HG02938 (cell line): ENCODE measurements around the gene KPNA3.
"Not testable (repeated sequence)": the region's sequence is repeated elsewhere in the genome, so short reads cannot be mapped to it uniquely, and the experiment has no call there.

Experiments
- ATAC-seq: cut with Tn5 transposase; IDR thresholded peaks from one replicate; pipeline ENCODE4 v1.9.1; 2021; ENCODE audit warnings: mild to moderate bottlenecking, moderate library complexity; ENCODE audit not compliant: unreplicated experiment

The KPNA3 gene

GRCh38 chr13:49810567-49811526 lies 18.4 kb upstream of the KPNA3 start:
- no peak for ATAC-seq

- ATAC-seq, result no peak
Measured at GRCh38 chr13:49807681-49808080, 15.2 kb upstream of the KPNA3 start.

- ATAC-seq, result no peak
Measured at GRCh38 chr13:49806126-49806536, 13.6 kb upstream of the KPNA3 start.

DNA sequence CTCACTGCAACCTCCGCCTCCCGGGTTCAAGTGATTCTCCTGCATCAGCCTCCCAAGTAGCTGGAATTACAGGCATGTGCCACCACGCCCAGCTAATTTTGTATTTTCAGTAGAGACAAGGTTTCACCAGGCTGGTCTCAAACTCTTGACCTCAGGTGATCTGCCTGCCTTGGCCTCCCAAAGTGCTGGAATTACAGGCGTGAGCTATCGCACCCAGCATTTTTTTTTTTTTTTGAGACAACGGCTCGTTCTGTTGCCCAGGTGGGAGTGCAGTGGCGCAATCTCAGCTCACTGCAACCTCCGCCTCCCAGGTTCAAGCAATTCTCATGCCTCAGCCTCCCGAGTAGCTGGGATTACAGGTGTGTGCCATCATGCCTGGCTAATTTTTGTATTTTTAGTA lies 10.6 kb upstream of the KPNA3 start:
- not testable (repeated sequence) for ATAC-seq

GRCh38 chr13:49802426-49802825 lies 9.9 kb upstream of the KPNA3 start:
- ATAC-seq, result no peak

DNA sequence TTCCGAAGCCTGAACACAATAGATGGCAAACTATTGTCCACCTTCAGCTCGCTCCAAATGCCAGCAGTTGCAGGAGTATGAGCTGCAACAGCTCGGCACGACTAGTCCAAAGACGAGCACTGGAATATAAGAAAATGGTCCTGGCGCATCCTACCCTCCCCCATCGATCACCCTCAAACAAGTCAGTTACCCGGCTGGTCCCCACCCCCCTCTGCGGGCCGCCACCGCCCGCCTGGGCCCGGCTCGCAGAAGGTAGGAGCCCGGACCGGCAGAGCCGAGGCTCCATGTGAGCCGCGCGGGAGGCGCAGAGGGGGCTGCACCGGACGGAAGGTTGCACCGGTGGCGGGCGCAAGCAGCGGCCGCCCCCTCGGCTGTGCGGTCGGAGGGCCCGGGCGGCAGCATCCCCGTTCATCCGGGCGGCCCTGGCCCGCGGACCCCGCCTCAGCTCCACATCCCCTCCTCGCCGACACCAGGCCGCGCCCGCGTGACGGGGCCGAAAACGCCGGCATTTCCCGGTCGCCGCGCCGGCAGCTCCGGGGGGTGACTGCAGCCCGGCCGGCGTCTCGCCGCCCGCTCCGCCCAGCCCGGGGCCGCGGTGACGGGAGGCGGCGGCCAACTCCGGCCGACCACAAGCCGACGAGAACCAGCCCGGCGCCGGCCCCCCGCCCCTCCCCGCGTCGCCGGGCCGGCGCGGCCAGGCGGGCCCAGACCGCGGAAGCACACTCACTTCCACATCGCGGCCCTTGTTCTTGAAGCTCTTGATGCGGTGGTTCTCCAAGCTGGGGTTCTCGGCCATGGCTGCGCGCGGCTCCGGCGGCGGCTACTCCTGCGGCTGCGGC lies 552 bp downstream of the KPNA3 start:
- peak; percentile 24 for ATAC-seq

DNA sequence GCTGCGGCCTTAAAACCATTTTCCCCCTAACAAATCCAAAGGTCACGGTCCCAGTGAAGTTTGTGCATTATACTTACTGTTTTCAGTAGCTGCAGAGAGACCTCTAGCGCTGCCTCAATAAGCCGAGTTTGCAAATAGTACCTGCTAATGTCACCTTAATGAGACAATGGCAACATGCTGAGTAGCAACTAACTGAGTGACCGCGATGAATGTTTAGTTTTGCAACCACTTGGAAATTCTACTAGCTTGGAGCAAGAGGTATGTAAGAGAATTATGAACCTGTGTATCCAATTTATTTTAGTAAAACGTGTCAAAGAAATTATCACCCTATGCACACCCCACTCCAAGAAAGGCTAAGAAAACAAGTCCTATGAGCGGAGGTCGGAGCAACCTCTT lies 1.2 kb downstream of the KPNA3 start:
- ATAC-seq, result no peak

GRCh38 chr13:49789968-49790367 lies 2.5 kb downstream of the KPNA3 start:
- no peak for ATAC-seq

DNA sequence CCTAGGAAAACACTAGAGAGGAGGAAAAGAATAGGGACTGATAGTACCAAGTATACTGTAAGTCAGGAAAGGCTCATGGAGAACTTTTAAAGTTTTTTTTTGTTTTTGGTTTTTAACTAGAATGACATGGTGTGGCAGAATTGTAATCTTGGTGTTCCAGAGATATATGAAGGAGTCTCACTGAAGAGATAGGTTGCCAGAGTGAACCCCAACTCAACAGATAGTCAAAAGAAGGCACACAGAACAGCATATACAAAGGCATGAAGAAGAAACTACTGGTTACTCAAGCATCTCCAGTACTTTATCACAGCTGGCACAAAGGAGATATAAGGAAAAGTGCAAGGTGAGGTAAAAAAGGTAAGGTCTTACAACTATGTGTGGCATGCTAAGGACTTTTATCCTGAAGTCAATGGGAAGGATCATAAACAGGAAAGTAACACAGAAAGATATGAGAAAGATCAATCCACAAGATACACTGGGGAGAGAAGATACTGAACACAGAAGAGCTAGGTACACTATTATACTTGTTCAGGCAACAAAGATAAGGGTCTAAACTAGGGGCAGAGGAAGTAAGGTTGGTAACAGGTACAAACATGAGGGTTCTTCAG lies 6.0 kb downstream of the KPNA3 start:
- no peak for ATAC-seq

DNA sequence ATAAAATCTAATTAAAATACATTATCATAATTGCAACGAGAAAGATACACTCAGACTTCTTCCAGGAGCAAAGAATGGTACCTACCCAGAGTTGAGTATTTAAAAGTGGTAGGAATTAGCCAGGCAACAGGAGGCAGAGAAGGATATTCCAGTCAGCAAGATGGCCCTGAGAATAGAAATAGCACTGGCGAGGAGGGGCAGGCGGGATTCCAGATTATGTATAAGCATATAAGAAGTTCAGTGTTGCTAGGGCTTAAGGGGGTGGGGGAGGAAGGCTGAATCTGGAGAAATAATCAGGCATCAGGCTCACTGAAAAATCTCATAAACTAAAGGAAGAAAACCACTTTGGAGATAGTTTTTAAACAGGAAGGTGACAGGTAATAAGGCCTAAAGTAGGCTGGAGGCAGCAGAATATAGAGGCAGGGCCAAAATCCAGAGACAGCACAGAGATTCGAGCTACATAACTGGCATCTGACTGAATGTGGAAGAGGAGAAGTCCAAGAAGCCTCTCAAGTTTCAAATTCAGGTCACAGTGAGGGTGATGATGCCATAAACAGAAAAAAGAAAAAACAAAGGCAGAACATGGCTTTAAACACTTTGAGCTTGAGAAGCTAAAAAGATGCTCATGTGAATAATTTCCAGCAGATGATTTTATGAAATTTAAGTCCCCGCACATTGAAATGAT lies 7.5 kb downstream of the KPNA3 start:
- no peak for ATAC-seq

- no peak for ATAC-seq
Measured at GRCh38 chr13:49783865-49784264, 8.6 kb downstream of the KPNA3 start.

- ATAC-seq, result no peak
Measured at GRCh38 chr13:49782784-49783183, 9.7 kb downstream of the KPNA3 start.

GRCh38 chr13:49781806-49782205 lies 10.7 kb downstream of the KPNA3 start:
- no peak for ATAC-seq

GRCh38 chr13:49779721-49780120 lies 12.8 kb downstream of the KPNA3 start:
- ATAC-seq, result no peak

GRCh38 chr13:49777746-49778614 lies 14.5 kb downstream of the KPNA3 start:
- ATAC-seq, result no peak

GRCh38 chr13:49776871-49777270 lies 15.6 kb downstream of the KPNA3 start:
- ATAC-seq, result no peak

DNA sequence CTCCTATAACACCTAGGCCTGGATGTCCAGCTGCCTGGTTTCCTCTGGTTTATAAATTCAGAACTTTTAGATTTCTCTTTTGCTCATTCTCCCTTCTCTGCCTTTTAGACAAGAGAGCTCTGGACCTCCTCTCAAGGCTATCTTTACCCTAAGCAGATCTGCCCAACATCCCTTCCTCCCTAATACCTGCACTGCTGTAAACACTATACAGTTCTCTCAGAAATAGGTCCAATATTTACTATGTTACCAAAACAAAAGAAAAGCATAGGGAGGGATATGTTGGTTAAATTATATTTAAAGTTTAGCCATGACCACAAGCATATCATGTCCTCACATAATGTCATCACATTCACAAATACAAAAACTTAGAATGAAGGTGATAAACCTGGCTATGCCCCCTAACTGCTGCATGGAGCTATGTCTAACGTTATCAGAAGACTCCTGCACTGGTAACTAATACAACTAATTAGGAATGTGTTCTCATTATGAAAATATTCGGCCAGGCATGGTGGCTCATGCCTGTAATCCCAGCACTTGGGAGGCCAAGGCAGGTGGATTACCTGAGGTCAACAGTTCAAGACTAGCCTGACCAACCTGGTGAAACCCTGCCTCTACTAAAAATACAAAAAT lies 18.0 kb downstream of the KPNA3 start:
- ATAC-seq, result no peak

DNA sequence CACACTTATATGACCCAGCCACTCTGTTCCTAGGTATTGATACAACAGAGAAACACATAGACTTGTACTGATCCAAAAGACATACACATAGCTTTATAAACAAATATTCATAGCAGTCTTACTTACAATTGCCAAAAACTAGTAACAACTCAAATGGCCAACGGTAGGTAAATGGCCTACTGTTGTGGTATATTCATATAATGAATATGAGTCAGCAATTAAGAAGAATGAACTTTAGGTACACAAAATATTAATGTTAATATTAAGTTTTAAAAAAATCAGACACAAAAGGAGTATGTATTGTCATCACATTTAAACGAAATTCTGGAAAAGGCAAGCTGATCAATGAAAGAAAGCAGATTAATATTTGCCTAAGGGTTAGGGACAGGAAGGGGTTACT lies 19.7 kb downstream of the KPNA3 start:
- ATAC-seq, result no peak

DNA sequence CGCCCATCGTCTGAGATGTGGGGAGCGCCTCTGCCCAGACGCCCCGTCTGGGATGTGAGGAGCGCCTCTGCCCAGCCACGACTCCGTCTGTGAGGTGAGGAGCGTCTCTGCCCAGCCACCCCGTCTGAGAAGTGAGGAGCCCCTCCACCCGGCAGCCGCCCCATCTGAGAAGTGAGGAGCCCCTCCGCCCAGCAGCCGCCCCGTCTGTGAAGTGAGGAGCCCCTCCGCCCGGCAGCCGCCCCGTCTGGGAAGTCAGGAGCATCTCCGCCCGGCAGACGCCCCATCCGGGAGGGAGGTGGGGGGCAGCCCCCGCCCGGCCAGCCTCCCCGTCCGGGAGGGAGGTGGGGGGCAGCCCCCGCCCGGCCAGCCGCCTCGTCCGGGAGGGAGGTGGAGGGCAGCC lies 30.7 kb downstream of the KPNA3 start:
- ATAC-seq, result not testable (repeated sequence)
